SK-N-DZ (cell line): ENCODE data around the gene PSMF1.
"Not testable (repeated sequence)": the region's sequence is repeated elsewhere in the genome, so short reads cannot be mapped to it uniquely, and the experiment has no call there.

Experiments used
- DNase-seq: peaks from one replicate; pipeline ENCODE4 v3.0.0-alpha.2; 2015; ENCODE audit warnings: low spot score

The PSMF1 gene

DNA sequence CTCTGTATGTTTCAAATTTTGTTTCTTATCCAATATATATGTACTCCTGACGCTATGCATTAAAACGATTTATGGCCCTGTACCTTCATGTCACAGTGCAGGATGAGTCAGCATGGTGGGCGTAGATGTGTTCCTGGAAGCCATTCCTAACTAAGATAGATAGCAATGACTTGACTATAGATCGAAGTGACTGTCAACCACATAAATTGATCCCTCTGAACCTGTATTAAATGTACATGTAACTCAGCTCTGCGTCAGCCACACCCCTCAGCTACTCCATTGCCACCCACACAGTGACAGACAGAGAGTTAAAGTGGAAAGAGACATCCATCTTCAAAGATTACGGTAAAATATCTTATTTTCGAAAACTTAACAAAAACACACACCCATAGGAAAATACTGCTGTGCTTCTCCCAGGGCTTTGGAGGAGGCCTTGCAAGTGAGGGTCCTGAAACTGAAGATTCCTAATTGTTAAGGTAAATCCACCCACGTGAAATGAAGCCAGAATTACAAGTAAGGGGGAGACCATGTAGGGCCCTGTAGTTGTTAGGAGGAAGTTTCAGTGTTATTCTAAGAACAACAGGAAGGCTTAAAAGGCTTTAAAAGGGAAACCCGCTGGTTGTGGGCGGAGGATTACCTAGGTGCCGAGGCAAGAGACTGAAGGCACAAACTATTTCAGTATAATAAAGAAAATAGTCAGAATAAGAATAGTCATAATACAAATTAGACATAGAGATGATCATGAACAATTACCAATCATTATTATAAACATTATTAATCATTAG lies 97.2 kb downstream of the PSMF1 start:
- DNase-seq, result no peak

GRCh38 chr20:1216527-1217427 lies 98.4 kb downstream of the PSMF1 start:
- not testable (repeated sequence) for DNase-seq
